Measurements from ENCODE around the gene MEGF10. TPM values are rescaled to one million over a fixed set of nuclear protein-coding genes. Genes with fewer than 3 reads are reported as not detected.

MEGF10 gene
- polyA plus RNA-seq, 3 donors, result not detected

GRCh38 chr5:127298656-127299055, 8.1 kb downstream of the MEGF10 start:
- H2AFZ ChIP-seq (ENCODE audit: insufficient read depth, low read depth, low read length, poor library complexity, severe bottlenecking), result no peak overlapping the region
- Mint-ChIP-seq H3K36me3 (no peaks in the 10 kb centered on the region), H3K27me3 (ENCODE audit: low read depth in 3 of 3) (peaks cover 5 to 15% (median 10%) of the 10 kb centered on the region in 3 donors), H3K9me3 (no peaks in the 10 kb centered on the region), H3K4me3 (no peak overlapping the region), H3K27ac (peak overlapping the region in 1 of 7 donors; percentile 52), H3K4me1 (no peaks in the 10 kb centered on the region)
- no peak for DNase-seq
- H3K4me3 ChIP-seq (replicated peaks in 1 of 3; ENCODE audit: low read depth in 2 of 3, low read length in 3 of 3), result no peak overlapping the region
- H4K20me1 ChIP-seq (ENCODE audit: insufficient read depth, low read length), result no peaks in the 10 kb centered on the region
- intact Hi-C loops (cut with micrococcal nuclease), result no loop called here
- no peak overlapping the region for H3K4me2 ChIP-seq (replicated peaks; ENCODE audit: extremely low read depth, low read length, poor library complexity, severe bottlenecking)
- H3K9ac ChIP-seq (ENCODE audit: insufficient read depth, low read length, poor library complexity, severe bottlenecking), result no peak overlapping the region
- WGBS (ENCODE audit: insufficient coverage), result 94% methylated on average over 4 of the region's 5 CpGs
- H3K36me3 ChIP-seq (replicated peaks in 1 of 2; ENCODE audit: control insufficient read depth in 1 of 2, insufficient read depth in 2 of 2, low read length in 2 of 2), result no peaks in the 10 kb centered on the region
- H3K27ac ChIP-seq (ENCODE audit: low read depth in 1 of 2, low read length in 2 of 2), result no peak overlapping the region
- H3K4me1 ChIP-seq (ENCODE audit: control insufficient read depth in 1 of 2, insufficient read depth in 2 of 2, low read length in 2 of 2), result no peaks in the 10 kb centered on the region
- H3K9me3 ChIP-seq (replicated peaks in 1 of 2; ENCODE audit: control insufficient read depth in 1 of 2, insufficient read depth in 1 of 2, low read length in 2 of 2), result no peaks in the 10 kb centered on the region
- TF ChIP-seq CTCF (IDR thresholded peaks at IDR 0.05), result no peak
- no peaks in the 10 kb centered on the region for H3K79me2 ChIP-seq (ENCODE audit: insufficient read depth, low read length)
- H3K27me3 ChIP-seq (ENCODE audit: control insufficient read depth in 2 of 2, insufficient read depth in 2 of 2, low read length in 2 of 2), result peaks cover 3% of the 10 kb centered on the region in 2 donors

- intact Hi-C loops (cut with micrococcal nuclease), result no loop called here
- no peaks in the 10 kb centered on the region for H3K79me2 ChIP-seq (ENCODE audit: insufficient read depth, low read length)
- Mint-ChIP-seq H3K9me3 (no peaks in the 10 kb centered on the region), H3K36me3 (no peaks in the 10 kb centered on the region), H3K27ac (no peak overlapping the region), H3K27me3 (ENCODE audit: low read depth in 3 of 3) (peaks cover 5 to 13% (median 6%) of the 10 kb centered on the region in 3 donors), H3K4me3 (no peak overlapping the region), H3K4me1 (no peaks in the 10 kb centered on the region)
- DNase-seq, result no peak
- H3K9ac ChIP-seq (ENCODE audit: insufficient read depth, low read length, poor library complexity, severe bottlenecking), result no peak overlapping the region
- no peak overlapping the region for H3K4me3 ChIP-seq (replicated peaks in 1 of 3; ENCODE audit: low read depth in 2 of 3, low read length in 3 of 3)
- TF ChIP-seq CTCF (IDR thresholded peaks at IDR 0.05), result no peak
- H3K4me1 ChIP-seq (ENCODE audit: control insufficient read depth in 1 of 2, insufficient read depth in 2 of 2, low read length in 2 of 2), result no peaks in the 10 kb centered on the region
- H3K27me3 ChIP-seq (ENCODE audit: control insufficient read depth in 2 of 2, insufficient read depth in 2 of 2, low read length in 2 of 2), result no peaks in the 10 kb centered on the region
- H2AFZ ChIP-seq (ENCODE audit: insufficient read depth, low read depth, low read length, poor library complexity, severe bottlenecking), result no peak overlapping the region
- no peak overlapping the region for H3K4me2 ChIP-seq (replicated peaks; ENCODE audit: extremely low read depth, low read length, poor library complexity, severe bottlenecking)
- no peaks in the 10 kb centered on the region for H3K9me3 ChIP-seq (replicated peaks in 1 of 2; ENCODE audit: control insufficient read depth in 1 of 2, insufficient read depth in 1 of 2, low read length in 2 of 2)
- H4K20me1 ChIP-seq (ENCODE audit: insufficient read depth, low read length), result no peaks in the 10 kb centered on the region
- 63% methylated on average over 1 of the region's 2 CpGs for WGBS (ENCODE audit: insufficient coverage)
- H3K36me3 ChIP-seq (replicated peaks in 1 of 2; ENCODE audit: control insufficient read depth in 1 of 2, insufficient read depth in 2 of 2, low read length in 2 of 2), result no peaks in the 10 kb centered on the region
- no peak overlapping the region for H3K27ac ChIP-seq (ENCODE audit: low read depth in 1 of 2, low read length in 2 of 2)
Observed at GRCh38 chr5:127299678-127300077, 9.1 kb downstream of the MEGF10 start.
